ENCODE results near the gene SLC25A38.

- TF ChIP-seq CTCF (IDR thresholded peaks at IDR 0.05 in 4 of 5, conservative IDR thresholded peaks at IDR 0.05 in 1 of 5) (no peak), POLR2A (IDR thresholded peaks at IDR 0.05) (no peak)
Measured at GRCh38 chr3:39387411-39387975, 4.3 kb downstream of the SLC25A38 start.

All from gastrocnemius medialis (tissue), 4 donors.